SK-N-MC (cell line): ENCODE measurements around the gene GTF3A.

Experiments
- EZH2 ChIP-seq: fragments of 200-600 bp; sonication (generic); IDR thresholded peaks from one replicate; pipeline ENCODE4 v1.6.1; 2017; ENCODE audit warnings: antibody characterized with exemption
- FOXP2 ChIP-seq: optimal IDR thresholded peaks from 2 replicates; pipeline ENCODE3; 2011; ENCODE audit warnings: mild to moderate bottlenecking, moderate library complexity; ENCODE audit not compliant: insufficient read depth; ENCODE audit errors: extremely low read length, control extremely low read depth
- POLR2AphosphoS5 ChIP-seq: IDR thresholded peaks from 2 replicates; pipeline ENCODE4 v1.6.1; 2012; ENCODE audit warnings: mild to moderate bottlenecking, low read depth, low read length, borderline replicate concordance

- TF ChIP-seq POLR2AphosphoS5 = peak; percentile 76
- TF ChIP-seq EZH2 = no peak
- peak; percentile 18 for TF ChIP-seq FOXP2
Measured at GRCh38 chr13:27449936-27450828, 25.8 kb downstream of the GTF3A start, which contains the start of gene MTIF3.
